GM12878 (cell line): ENCODE data around the gene DPP6. TPM values are rescaled to one million over a fixed set of nuclear protein-coding genes. Genes with fewer than 3 reads are reported as not detected.

Experiments
- ATAC-seq: fragments of 200-7000 bp; cut with Tn5 transposase; 3 replicates; pipeline ENCODE4 v1.9.1; 2020; ENCODE audit warnings: mild to moderate bottlenecking, moderate library complexity
- BruUV-seq: library from RNA; stranded (reverse); fragments of 400-500 nt; replicated peaks from 2 replicates; lab custom pipeline; 2021; lab: Mats Ljungman, UMichigan
- CTCF ChIA-PET: fragments of 300-600 bp; sonication (Branson Sonifier 250); formaldehyde crosslinking; extraction: SDS; loops from one replicate; lab custom pipeline; 2021; ENCODE audit warnings: inconsistent platforms; lab: Yijun Ruan, JAX
- POLR2A ChIA-PET: fragments of 350-600 bp; formaldehyde crosslinking; extraction: SDS; loops from one replicate; lab custom pipeline; 2021; ENCODE audit warnings: inconsistent platforms; lab: Charles Lee
- RAD21 ChIA-PET: fragments of 300-600 bp; sonication (Branson Sonifier 250); formaldehyde crosslinking; loops from one replicate; lab custom pipeline; 2023; ENCODE audit warnings: antibody characterized with exemption; ENCODE audit not compliant: unreplicated experiment; lab: Charles Lee
- SMC1A ChIA-PET: fragments of 300-600 bp; sonication (Branson Sonifier 250); formaldehyde crosslinking; loops from one replicate; lab custom pipeline; 2023; ENCODE audit not compliant: unreplicated experiment, uncharacterized antibody; lab: Charles Lee
- DNase-seq: peaks from one replicate; pipeline ENCODE4 v3.0.0-alpha.2; 2011; ENCODE audit warnings: low read depth, low spot score
- FAIRE-seq: peaks from 3 replicates; lab custom pipeline; 2011; peaks lifted over from hg19 to GRCh38; lab: Jason Lieb, UNC
- H2AFZ ChIP-seq: 2 replicates; pipeline ENCODE4 v1.6.0; 2011; ENCODE audit warnings: low read depth, low read length, control low read depth; ENCODE audit not compliant: control insufficient read depth
- H3K27ac ChIP-seq: 2 replicates; pipeline ENCODE4 v1.5.1; 2011; ENCODE audit warnings: control low read depth; ENCODE audit not compliant: control insufficient read depth, insufficient read depth
- H3K27me3 ChIP-seq, 2 experiments: replicated peaks in 1 of 2; 2 replicates each; pipeline versions ENCODE4 v1.6.0 to v1.6.1; 2011; ENCODE audit warnings: low read length in 1 of 2; ENCODE audit not compliant: control insufficient read depth in 2 of 2, insufficient read depth in 2 of 2
- H3K36me3 ChIP-seq, 2 experiments: 2 replicates each; pipeline ENCODE4 v1.5.1; 2011; ENCODE audit warnings: low read length in 1 of 2; ENCODE audit not compliant: control insufficient read depth in 2 of 2, insufficient read depth in 2 of 2
- H3K4me1 ChIP-seq: 2 replicates; pipeline ENCODE4 v1.6.1; 2011; ENCODE audit warnings: mild to moderate bottlenecking, low read length, moderate library complexity, mixed read lengths; ENCODE audit not compliant: control insufficient read depth, insufficient read depth
- H3K4me2 ChIP-seq: 2 replicates; pipeline ENCODE4 v1.6.0; 2011; ENCODE audit warnings: control low read depth; ENCODE audit not compliant: control insufficient read depth, insufficient read depth
- H3K4me3 ChIP-seq: fragments of 200-600 bp; sonication (generic); 2 replicates; pipeline ENCODE4 v1.5.1; 2016
- H3K79me2 ChIP-seq: 2 replicates; pipeline ENCODE4 v1.6.0; 2011; ENCODE audit warnings: low read length; ENCODE audit not compliant: control insufficient read depth, insufficient read depth
- H3K9ac ChIP-seq: 2 replicates; pipeline ENCODE4 v1.8.0; 2011; ENCODE audit warnings: low read length, control low read depth, mixed read lengths; ENCODE audit not compliant: control insufficient read depth, insufficient read depth
- H3K9me3 ChIP-seq: replicated peaks from 3 replicates; pipeline ENCODE4 v1.5.1; 2011; ENCODE audit warnings: mild to moderate bottlenecking, low read length; ENCODE audit not compliant: control insufficient read depth, insufficient read depth
- H4K20me1 ChIP-seq: 2 replicates; pipeline ENCODE4 v1.6.0; 2011; ENCODE audit not compliant: control insufficient read depth, insufficient read depth
- CHD4 ChIP-seq: fragments of 200-600 bp; sonication (generic); IDR thresholded peaks from 2 replicates; pipeline ENCODE4 v1.6.1; 2016; ENCODE audit warnings: mild to moderate bottlenecking
- FOXK2 ChIP-seq: fragments of 450-650 bp; IDR thresholded peaks from 2 replicates; pipeline ENCODE4 v1.6.1; 2017; ENCODE audit warnings: mild to moderate bottlenecking, moderate library complexity
- KAT2A ChIP-seq: conservative IDR thresholded peaks from 2 replicates; pipeline ENCODE4 v1.6.1; 2011; ENCODE audit warnings: low read depth, low read length; ENCODE audit not compliant: control insufficient read depth
- KDM1A ChIP-seq: fragments of 200-600 bp; sonication (generic); IDR thresholded peaks from 2 replicates; pipeline ENCODE4 v1.6.1; 2016; ENCODE audit warnings: borderline replicate concordance
- MEF2A ChIP-seq: IDR thresholded peaks from 2 replicates; pipeline ENCODE4 v1.6.1; 2011; ENCODE audit warnings: low read depth, mild to moderate bottlenecking, low read length, moderate library complexity; ENCODE audit not compliant: insufficient read depth
- MTA2 ChIP-seq: fragments of 450-650 bp; IDR thresholded peaks from 2 replicates; pipeline ENCODE4 v1.6.1; 2016; ENCODE audit warnings: low read depth, mild to moderate bottlenecking, moderate library complexity
- NR2F1 ChIP-seq: fragments of 450-650 bp; conservative IDR thresholded peaks from 2 replicates; pipeline ENCODE4 v1.6.1; 2017; ENCODE audit warnings: mild to moderate bottlenecking
- PML ChIP-seq: IDR thresholded peaks from 2 replicates; pipeline ENCODE4 v1.6.1; 2012; ENCODE audit warnings: low read length, inconsistent platforms
- RAD51 ChIP-seq: fragments of 450-650 bp; IDR thresholded peaks from 2 replicates; pipeline ENCODE4 v1.6.1; 2016; ENCODE audit warnings: moderate library complexity, mild to moderate bottlenecking, inconsistent platforms
- RELA ChIP-seq: fragments of 450-650 bp; IDR thresholded peaks from 2 replicates; pipeline ENCODE4 v1.8.0; 2014; ENCODE audit warnings: borderline replicate concordance; ENCODE audit not compliant: partially characterized antibody
- RFX5 ChIP-seq: IDR thresholded peaks from 2 replicates; pipeline ENCODE4 v1.6.1; 2011; ENCODE audit warnings: low read depth, low read length, improper control_type of control experiment
- SMAD1 ChIP-seq: fragments of 450-650 bp; IDR thresholded peaks from 2 replicates; pipeline ENCODE4 v1.6.1; 2018; ENCODE audit warnings: mild to moderate bottlenecking, low read depth; ENCODE audit not compliant: partially characterized antibody
- ZZZ3 ChIP-seq: IDR thresholded peaks from 2 replicates; pipeline ENCODE4 v1.6.1; 2011; ENCODE audit warnings: low read depth; ENCODE audit not compliant: control insufficient read depth, insufficient read length
- in situ Hi-C: fragments of 300-500 bp; cut with MboI; formaldehyde crosslinking; loops from 9 replicates; pipeline ENCODE4 v1.14.3; 2018; ENCODE audit warnings: mixed read lengths
- intact Hi-C: fragments of 100-400 bp; cut with micrococcal nuclease; formaldehyde crosslinking; loops from one replicate; pipeline ENCODE4 v1.14.2; 2022; ENCODE audit not compliant: unreplicated experiment
- polyA plus RNA-seq, 11 experiments: library from polyadenylated mRNA; depleted of rRNA in 4 of 11; unstranded in 6 of 11; stranded (reverse) in 5 of 11; fragments of >200 nt; fragmentation: Nextera tagmentation in 4 of 11; fragmentation: Illumina TruSeq in 1 of 11; extraction: Ambion mirVana in 4 of 11; extraction: Trizol in 1 of 11; gene quantifications; 1 replicate in 1 of 11; 2 replicates in 10 of 11; pipeline versions ENCODE4 v1.2.1 to v1.2.3, GENCODE V29; 2011 to 2016; ENCODE audit warnings: inconsistent platforms in 2 of 11, missing spikeins in 2 of 11, low read depth in 1 of 11
- total RNA-seq, 4 experiments: library from RNA; depleted of rRNA in 3 of 4; stranded (reverse); fragments of >200 nt in 3 of 4; fragmentation: Illumina TruSeq in 1 of 4; extraction: Trizol in 1 of 4; gene quantifications; 2 replicates each; pipeline versions ENCODE4 v1.2.1 to v1.2.3, GENCODE V29; 2013 to 2021
- TF ChIP-seq, protein P1 (sequence below): fragments of 450-650 bp; IDR thresholded peaks from 2 replicates; pipeline ENCODE4 v1.6.1; 2016; ENCODE audit warnings: mild to moderate bottlenecking
- TF ChIP-seq, protein P2 (sequence below): IDR thresholded peaks from 2 replicates; pipeline ENCODE4 v1.6.1; 2011; ENCODE audit warnings: low read depth, low read length, improper control_type of control experiment, borderline replicate concordance
- TF ChIP-seq, protein P3 (sequence below): fragments of 450-650 bp; IDR thresholded peaks from 2 replicates; pipeline ENCODE4 v1.6.1; 2017; ENCODE audit warnings: mild to moderate bottlenecking, moderate library complexity

The DPP6 gene
- total and polyA plus RNA-seq, 10 of the 15 experiments (the other 5 are each of a cell fraction or from before 2014, with no cell fraction given): not detected

DNA sequence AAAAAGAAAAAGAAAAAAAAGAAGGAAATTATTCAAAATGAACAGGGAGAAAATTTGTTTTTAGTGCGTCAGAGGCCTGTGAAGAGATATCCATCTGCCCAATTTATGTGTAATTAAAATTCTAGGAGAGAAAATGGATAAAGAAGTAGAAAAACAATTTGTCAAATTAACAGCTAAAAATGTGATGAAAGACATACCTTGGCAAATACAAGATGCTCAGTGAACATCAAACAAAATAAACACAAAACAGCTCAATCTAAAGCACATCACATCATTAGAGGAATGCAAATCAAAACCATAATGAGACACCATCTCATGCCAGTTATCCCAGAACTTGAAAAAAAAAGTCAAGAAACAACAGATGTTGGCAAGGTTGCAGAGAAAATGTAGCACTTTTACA lies 477.9 kb downstream of the DPP6 start (continued):
- TF ChIP-seq CHD4: no peak
- no peak for TF ChIP-seq RFX5
- TF ChIP-seq RELA: no peak
- TF ChIP-seq RAD51: no peak
- TF ChIP-seq KAT2A: no peak
- TF ChIP-seq, protein P1, sequence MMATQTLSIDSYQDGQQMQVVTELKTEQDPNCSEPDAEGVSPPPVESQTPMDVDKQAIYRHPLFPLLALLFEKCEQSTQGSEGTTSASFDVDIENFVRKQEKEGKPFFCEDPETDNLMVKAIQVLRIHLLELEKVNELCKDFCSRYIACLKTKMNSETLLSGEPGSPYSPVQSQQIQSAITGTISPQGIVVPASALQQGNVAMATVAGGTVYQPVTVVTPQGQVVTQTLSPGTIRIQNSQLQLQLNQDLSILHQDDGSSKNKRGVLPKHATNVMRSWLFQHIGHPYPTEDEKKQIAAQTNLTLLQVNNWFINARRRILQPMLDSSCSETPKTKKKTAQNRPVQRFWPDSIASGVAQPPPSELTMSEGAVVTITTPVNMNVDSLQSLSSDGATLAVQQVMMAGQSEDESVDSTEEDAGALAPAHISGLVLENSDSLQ: no peak
- no peak for TF ChIP-seq MTA2
- TF ChIP-seq, protein P2, sequence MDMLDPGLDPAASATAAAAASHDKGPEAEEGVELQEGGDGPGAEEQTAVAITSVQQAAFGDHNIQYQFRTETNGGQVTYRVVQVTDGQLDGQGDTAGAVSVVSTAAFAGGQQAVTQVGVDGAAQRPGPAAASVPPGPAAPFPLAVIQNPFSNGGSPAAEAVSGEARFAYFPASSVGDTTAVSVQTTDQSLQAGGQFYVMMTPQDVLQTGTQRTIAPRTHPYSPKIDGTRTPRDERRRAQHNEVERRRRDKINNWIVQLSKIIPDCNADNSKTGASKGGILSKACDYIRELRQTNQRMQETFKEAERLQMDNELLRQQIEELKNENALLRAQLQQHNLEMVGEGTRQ: no peak

DNA sequence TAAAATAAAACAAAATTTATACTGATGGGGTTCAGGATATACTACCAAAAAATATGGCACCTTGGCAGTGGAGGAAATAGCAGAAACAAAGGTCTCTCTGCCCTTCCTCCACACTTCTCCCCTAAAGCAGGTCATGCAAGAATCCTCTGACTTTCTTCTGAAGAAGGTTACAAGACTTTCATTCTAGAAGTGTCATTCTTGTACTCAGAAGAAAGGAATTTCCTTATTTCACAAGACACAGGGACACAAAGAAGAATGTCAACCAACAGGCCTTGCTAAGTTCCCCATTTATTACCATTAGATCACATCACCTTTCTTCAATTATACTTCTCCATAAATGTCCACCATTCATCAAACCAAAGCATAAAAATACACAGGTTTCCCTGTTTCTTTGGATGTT lies 480.6 kb downstream of the DPP6 start:
- H2AFZ ChIP-seq: no peak overlapping the region
- ChIA-PET CTCF (no interaction called here), SMC1A (no interaction called here), POLR2A (no interaction called here), RAD21 (no interaction called here)
- no TSS peak for BruUV-seq
- no peaks in the 10 kb centered on the region for H3K36me3 ChIP-seq
- no peaks in the 10 kb centered on the region for H3K4me1 ChIP-seq
- no peaks in the 10 kb centered on the region for H3K27me3 ChIP-seq
- ATAC-seq: no peak
- no peak overlapping the region for H3K27ac ChIP-seq
- no peak overlapping the region for H3K9ac ChIP-seq
- DNase-seq: no peak
- intact Hi-C loops: no loop called here
- in situ Hi-C loops: no loop called here
- no peak for FAIRE-seq
- TF ChIP-seq NR2F1: no peak
- TF ChIP-seq SMAD1: no peak
- TF ChIP-seq MEF2A: no peak
- TF ChIP-seq KAT2A: no peak
- no peak for TF ChIP-seq FOXK2
- TF ChIP-seq ZZZ3: no peak
- TF ChIP-seq, protein P3, sequence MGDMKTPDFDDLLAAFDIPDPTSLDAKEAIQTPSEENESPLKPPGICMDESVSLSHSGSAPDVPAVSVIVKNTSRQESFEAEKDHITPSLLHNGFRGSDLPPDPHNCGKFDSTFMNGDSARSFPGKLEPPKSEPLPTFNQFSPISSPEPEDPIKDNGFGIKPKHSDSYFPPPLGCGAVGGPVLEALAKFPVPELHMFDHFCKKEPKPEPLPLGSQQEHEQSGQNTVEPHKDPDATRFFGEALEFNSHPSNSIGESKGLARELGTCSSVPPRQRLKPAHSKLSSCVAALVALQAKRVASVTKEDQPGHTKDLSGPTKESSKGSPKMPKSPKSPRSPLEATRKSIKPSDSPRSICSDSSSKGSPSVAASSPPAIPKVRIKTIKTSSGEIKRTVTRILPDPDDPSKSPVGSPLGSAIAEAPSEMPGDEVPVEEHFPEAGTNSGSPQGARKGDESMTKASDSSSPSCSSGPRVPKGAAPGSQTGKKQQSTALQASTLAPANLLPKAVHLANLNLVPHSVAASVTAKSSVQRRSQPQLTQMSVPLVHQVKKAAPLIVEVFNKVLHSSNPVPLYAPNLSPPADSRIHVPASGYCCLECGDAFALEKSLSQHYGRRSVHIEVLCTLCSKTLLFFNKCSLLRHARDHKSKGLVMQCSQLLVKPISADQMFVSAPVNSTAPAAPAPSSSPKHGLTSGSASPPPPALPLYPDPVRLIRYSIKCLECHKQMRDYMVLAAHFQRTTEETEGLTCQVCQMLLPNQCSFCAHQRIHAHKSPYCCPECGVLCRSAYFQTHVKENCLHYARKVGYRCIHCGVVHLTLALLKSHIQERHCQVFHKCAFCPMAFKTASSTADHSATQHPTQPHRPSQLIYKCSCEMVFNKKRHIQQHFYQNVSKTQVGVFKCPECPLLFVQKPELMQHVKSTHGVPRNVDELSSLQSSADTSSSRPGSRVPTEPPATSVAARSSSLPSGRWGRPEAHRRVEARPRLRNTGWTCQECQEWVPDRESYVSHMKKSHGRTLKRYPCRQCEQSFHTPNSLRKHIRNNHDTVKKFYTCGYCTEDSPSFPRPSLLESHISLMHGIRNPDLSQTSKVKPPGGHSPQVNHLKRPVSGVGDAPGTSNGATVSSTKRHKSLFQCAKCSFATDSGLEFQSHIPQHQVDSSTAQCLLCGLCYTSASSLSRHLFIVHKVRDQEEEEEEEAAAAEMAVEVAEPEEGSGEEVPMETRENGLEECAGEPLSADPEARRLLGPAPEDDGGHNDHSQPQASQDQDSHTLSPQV: no peak
- TF ChIP-seq PML: no peak
- no peak for TF ChIP-seq KDM1A
- no peaks in the 10 kb centered on the region for H3K9me3 ChIP-seq
- no peaks in the 10 kb centered on the region for H3K79me2 ChIP-seq
- no peaks in the 10 kb centered on the region for H4K20me1 ChIP-seq
- no peak overlapping the region for H3K4me3 ChIP-seq
- H3K4me2 ChIP-seq: no peak overlapping the region
